A673 (cell line): Measurements from ENCODE around the gene NDNF.

Experiments
- EZH2 ChIP-seq: fragments of 200-600 bp; sonication (generic); IDR thresholded peaks from 2 replicates; pipeline ENCODE4 v1.6.1; 2017; ENCODE audit warnings: borderline replicate concordance, low read depth, mild to moderate bottlenecking, mixed read lengths, antibody characterized with exemption, low read length; ENCODE audit not compliant: poor library complexity, severe bottlenecking
- TF ChIP-seq, protein P1 (sequence below): fragments of 300-800, 200-600 bp; sonication (generic); conservative IDR thresholded peaks from 2 replicates; pipeline ENCODE4 v1.5.1; 2017; ENCODE audit warnings: low read depth, mild to moderate bottlenecking, antibody characterized with exemption, low read length, moderate library complexity, mixed read lengths

DNA sequence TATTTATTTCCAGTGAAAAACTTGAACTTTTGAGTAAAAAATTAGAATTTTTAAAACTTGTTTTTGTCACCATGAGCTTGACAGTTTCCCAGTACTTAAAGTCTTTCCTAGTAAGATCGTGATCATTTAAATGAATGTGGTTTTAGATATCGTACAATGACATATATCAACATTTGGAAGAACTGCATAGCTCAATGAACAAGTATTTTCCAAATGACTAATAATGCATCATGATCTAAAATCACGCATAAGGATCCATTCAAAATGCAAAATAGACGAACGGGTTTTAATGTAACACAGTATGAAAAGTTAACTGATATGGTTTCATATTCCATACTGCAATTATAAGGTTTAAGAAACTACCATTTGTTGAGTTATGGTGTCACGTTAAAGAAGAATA is 4.1 kb upstream of the NDNF start:
- TF ChIP-seq, protein P1, sequence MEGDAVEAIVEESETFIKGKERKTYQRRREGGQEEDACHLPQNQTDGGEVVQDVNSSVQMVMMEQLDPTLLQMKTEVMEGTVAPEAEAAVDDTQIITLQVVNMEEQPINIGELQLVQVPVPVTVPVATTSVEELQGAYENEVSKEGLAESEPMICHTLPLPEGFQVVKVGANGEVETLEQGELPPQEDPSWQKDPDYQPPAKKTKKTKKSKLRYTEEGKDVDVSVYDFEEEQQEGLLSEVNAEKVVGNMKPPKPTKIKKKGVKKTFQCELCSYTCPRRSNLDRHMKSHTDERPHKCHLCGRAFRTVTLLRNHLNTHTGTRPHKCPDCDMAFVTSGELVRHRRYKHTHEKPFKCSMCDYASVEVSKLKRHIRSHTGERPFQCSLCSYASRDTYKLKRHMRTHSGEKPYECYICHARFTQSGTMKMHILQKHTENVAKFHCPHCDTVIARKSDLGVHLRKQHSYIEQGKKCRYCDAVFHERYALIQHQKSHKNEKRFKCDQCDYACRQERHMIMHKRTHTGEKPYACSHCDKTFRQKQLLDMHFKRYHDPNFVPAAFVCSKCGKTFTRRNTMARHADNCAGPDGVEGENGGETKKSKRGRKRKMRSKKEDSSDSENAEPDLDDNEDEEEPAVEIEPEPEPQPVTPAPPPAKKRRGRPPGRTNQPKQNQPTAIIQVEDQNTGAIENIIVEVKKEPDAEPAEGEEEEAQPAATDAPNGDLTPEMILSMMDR = no peak
- TF ChIP-seq EZH2 = no peak
